Activated naive CD8-positive, alpha-beta T cell treated with anti-CD3 and anti-CD28 coated beads, Interleukin-2, amount 50 U/mL, for 24 hours (primary cell): Measurements from ENCODE around the gene TOX3.

Experiments used
- ATAC-seq: fragments of 150-1000 bp; cut with Tn5 transposase; one replicate; pipeline ENCODE4 v1.10.0; 2021
- DNase-seq: peaks from one replicate; pipeline ENCODE4 v3.0.0; 2021
- H3K27ac Mint-ChIP-seq: one replicate; pipeline ENCODE4 v1.8.0; 2021; ENCODE audit warnings: mild to moderate bottlenecking, mixed read lengths
- H3K27me3 Mint-ChIP-seq: one replicate; pipeline ENCODE4 v1.8.0; 2021; ENCODE audit warnings: mixed read lengths
- H3K36me3 Mint-ChIP-seq: one replicate; pipeline ENCODE4 v1.8.0; 2021; ENCODE audit warnings: low read depth, mixed read lengths
- H3K4me1 Mint-ChIP-seq: one replicate; pipeline ENCODE4 v1.8.0; 2021; ENCODE audit warnings: mixed read lengths
- H3K4me3 Mint-ChIP-seq: one replicate; pipeline ENCODE4 v1.8.0; 2021; ENCODE audit warnings: mild to moderate bottlenecking, moderate library complexity, mixed read lengths
- H3K9me3 Mint-ChIP-seq: one replicate; pipeline ENCODE4 v1.8.0; 2021; ENCODE audit warnings: mixed read lengths

Gene TOX3

GRCh38 chr16:52572656-52573055 is 25.7 kb upstream of the TOX3 start:
- no peak overlapping the region for H3K27ac Mint-ChIP-seq
- ATAC-seq (no peak), DNase-seq (no peak)
- no peaks in the 10 kb centered on the region for H3K9me3 Mint-ChIP-seq
- no peaks in the 10 kb centered on the region for H3K36me3 Mint-ChIP-seq
- H3K4me1 Mint-ChIP-seq: no peaks in the 10 kb centered on the region
- H3K4me3 Mint-ChIP-seq: no peak overlapping the region
- no peaks in the 10 kb centered on the region for H3K27me3 Mint-ChIP-seq

GRCh38 chr16:52570495-52571091 is 23.6 kb upstream of the TOX3 start:
- Mint-ChIP-seq H3K27ac (no peak overlapping the region), H3K9me3 (no peaks in the 10 kb centered on the region), H3K27me3 (no peaks in the 10 kb centered on the region), H3K36me3 (no peaks in the 10 kb centered on the region), H3K4me1 (no peaks in the 10 kb centered on the region), H3K4me3 (no peak overlapping the region)
- ATAC-seq (no peak), DNase-seq (no peak)

DNA sequence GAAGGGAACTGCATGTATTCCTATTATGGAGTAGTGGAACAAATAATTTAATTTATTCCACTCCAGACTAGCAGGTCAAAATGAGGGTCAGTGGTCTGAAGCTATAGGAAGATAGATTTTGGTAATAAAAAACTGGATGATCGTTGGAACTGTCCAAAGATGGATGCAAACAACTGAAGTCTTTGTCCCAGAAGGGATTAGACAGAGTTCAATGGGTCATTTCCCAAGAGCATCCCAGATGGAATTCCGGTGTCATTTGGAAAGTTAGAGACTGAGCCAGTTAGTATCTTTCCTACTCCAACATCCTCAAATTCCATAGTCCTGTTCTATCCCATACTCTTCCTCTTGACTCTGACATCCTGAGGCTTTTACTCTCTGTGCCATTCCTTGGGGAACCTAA is 22.8 kb upstream of the TOX3 start:
- Mint-ChIP-seq H3K9me3 (no peaks in the 10 kb centered on the region), H3K36me3 (no peaks in the 10 kb centered on the region), H3K27me3 (no peaks in the 10 kb centered on the region), H3K4me1 (no peaks in the 10 kb centered on the region), H3K27ac (no peak overlapping the region), H3K4me3 (no peak overlapping the region)
- ATAC-seq: no peak
- no peak for DNase-seq

DNA sequence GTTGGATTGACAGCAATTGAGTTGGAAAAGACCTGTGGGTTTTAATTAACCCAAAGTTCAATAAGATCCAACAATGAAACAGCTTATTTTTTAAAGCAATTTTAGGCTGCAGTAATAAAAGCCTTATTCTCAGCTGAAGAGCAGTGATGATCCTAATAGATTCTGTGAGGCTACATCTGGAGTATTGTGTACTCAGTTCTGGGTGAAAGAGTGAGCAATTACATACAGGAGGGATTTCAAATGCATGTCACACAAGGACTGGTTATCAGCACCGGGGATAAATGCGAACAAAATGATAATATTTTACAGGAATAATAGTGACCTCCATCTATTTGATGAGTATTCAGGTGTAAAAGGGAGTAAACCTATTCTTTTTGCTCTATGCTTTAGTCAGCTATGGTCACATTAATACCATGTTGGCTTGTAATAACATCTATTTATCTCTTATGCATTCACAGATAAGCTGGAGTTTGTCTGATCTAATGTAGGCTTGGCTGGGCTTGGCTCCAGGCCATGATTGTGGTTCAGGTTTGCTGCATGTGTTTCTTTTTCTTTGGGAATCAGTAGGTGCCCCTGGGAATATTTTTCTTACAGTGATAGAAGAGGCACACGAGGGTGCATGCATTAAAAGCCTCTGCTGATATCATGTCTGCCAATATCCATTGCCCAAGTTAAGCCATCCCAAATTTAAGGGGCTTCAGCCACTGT is 22.2 kb upstream of the TOX3 start:
- H3K4me1 Mint-ChIP-seq: no peaks in the 10 kb centered on the region
- no peaks in the 10 kb centered on the region for H3K27me3 Mint-ChIP-seq
- no peak for ATAC-seq
- DNase-seq: no peak
- no peaks in the 10 kb centered on the region for H3K36me3 Mint-ChIP-seq
- H3K4me3 Mint-ChIP-seq: no peak overlapping the region
- H3K9me3 Mint-ChIP-seq: no peaks in the 10 kb centered on the region
- no peak overlapping the region for H3K27ac Mint-ChIP-seq

- no peak overlapping the region for H3K4me3 Mint-ChIP-seq
- H3K9me3 Mint-ChIP-seq: no peaks in the 10 kb centered on the region
- no peaks in the 10 kb centered on the region for H3K4me1 Mint-ChIP-seq
These were observed 21.6 kb upstream of the TOX3 start for GRCh38 chr16:52568495-52568894.

GRCh38 chr16:52567193-52567592 is 20.2 kb upstream of the TOX3 start:
- DNase-seq (no peak), ATAC-seq (no peak)
- H3K4me1 Mint-ChIP-seq: no peaks in the 10 kb centered on the region
- no peak overlapping the region for H3K27ac Mint-ChIP-seq
- H3K4me3 Mint-ChIP-seq: no peak overlapping the region
- H3K9me3 Mint-ChIP-seq: no peaks in the 10 kb centered on the region
- peaks cover 2% of the 10 kb centered on the region for H3K27me3 Mint-ChIP-seq
- no peaks in the 10 kb centered on the region for H3K36me3 Mint-ChIP-seq

More at GRCh38 chr16:52568495-52568894, 21.6 kb upstream of the TOX3 start:
- no peaks in the 10 kb centered on the region for H3K36me3 Mint-ChIP-seq
- DNase-seq: no peak
- no peak overlapping the region for H3K27ac Mint-ChIP-seq
- ATAC-seq: no peak
- peaks cover 2% of the 10 kb centered on the region for H3K27me3 Mint-ChIP-seq

- no peak overlapping the region for H3K4me3 Mint-ChIP-seq
These were observed 17.0 kb upstream of the TOX3 start for GRCh38 chr16:52563767-52564611.

DNA sequence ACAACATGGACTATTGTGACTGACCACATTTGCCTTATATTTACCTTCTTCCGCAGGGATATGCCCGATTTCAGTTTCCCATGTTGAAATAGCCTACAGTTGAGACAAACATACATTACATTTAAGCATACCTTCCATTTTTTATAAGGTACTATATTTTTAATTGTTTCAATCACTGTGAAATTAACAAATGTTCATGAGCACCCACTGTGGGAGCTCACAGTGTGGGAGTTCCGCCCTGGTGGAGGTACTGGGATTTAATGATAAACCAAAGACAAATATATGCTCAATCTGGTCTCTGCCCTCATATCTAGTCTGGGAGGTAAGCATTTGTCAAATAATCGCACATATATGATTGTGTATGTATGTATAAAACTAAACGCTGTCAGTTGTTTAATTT is 15.8 kb upstream of the TOX3 start:
- H3K4me1 Mint-ChIP-seq: no peaks in the 10 kb centered on the region
- H3K27me3 Mint-ChIP-seq: peaks cover 3% of the 10 kb centered on the region
- DNase-seq (no peak), ATAC-seq (no peak)
- H3K27ac Mint-ChIP-seq: no peak overlapping the region
- no peaks in the 10 kb centered on the region for H3K9me3 Mint-ChIP-seq
- H3K36me3 Mint-ChIP-seq: no peaks in the 10 kb centered on the region
- H3K4me3 Mint-ChIP-seq: no peak overlapping the region

More at GRCh38 chr16:52563767-52564611, 17.0 kb upstream of the TOX3 start:
- Mint-ChIP-seq H3K27ac (no peak overlapping the region), H3K4me1 (no peaks in the 10 kb centered on the region), H3K9me3 (no peaks in the 10 kb centered on the region), H3K36me3 (no peaks in the 10 kb centered on the region), H3K27me3 (peaks cover 3% of the 10 kb centered on the region)
- no peak for ATAC-seq
- no peak for DNase-seq

DNA sequence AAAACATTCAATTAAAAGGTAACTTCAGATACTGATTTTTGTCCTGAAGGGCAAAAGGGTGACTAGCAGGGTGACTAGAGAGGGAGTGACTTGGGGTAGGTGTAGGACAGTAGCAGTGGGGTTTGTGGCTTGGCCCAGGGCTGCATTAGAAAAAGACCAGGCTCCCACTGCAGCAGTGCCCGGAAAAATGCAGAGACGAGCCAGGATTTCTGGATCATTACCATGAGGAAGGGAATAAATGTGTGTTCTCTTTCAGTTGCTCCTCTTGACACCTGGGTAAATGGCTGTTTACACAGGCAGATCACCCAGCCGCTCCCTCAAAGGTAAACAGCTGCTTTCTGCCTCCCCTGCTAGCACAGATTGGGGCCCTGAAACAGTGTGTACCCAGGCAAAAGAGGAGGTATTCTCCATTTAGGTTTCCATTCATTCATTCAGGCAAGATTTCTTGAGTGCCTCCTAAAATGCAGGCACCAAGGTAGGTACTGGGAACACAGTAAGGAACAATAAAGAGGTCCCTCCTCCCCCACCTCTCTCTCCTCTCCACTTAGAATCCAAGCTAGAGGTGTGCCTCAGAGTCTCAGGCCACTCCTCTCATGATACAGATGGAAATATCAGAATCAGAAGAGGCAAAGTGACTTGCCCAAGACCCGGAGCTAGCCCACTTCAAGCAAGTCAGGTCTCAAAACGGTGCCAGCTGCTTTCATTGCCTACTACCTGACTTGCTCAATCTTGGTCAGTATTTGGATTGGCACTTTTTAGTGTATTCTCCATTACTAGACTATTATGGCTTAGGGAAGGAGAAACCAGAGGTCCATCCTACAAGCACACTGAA is 15.2 kb upstream of the TOX3 start:
- DNase-seq (no peak), ATAC-seq (no peak)
- H3K4me3 Mint-ChIP-seq: no peak overlapping the region
- no peaks in the 10 kb centered on the region for H3K9me3 Mint-ChIP-seq
- no peaks in the 10 kb centered on the region for H3K4me1 Mint-ChIP-seq
- H3K27ac Mint-ChIP-seq: no peak overlapping the region
- peaks cover 3% of the 10 kb centered on the region for H3K27me3 Mint-ChIP-seq
- H3K36me3 Mint-ChIP-seq: no peaks in the 10 kb centered on the region

DNA sequence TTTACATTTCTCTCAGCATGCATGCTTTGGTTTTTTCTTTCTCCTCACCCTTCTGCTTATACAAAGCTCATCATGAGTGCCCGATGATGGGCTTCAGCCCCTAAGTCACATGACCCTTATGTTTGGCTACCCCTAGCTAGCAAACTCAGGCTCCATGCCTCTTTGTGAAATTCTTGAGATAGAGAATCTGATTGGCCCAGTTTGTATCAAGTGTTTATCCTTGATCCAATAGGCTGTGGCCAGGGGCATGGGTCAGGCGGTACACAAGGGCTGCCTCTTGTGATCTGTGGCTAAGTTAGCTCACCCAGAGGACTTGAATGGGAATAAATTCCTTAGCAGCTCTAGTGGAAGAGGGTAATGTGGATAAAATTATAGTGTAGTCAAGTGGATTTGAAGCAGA is 11.5 kb upstream of the TOX3 start:
- Mint-ChIP-seq H3K4me3 (no peak overlapping the region), H3K27me3 (peaks cover 4% of the 10 kb centered on the region), H3K9me3 (peaks cover 6% of the 10 kb centered on the region), H3K4me1 (no peaks in the 10 kb centered on the region), H3K27ac (no peak overlapping the region), H3K36me3 (no peaks in the 10 kb centered on the region)
- ATAC-seq (no peak), DNase-seq (no peak)

GRCh38 chr16:52557236-52557635 is 10.3 kb upstream of the TOX3 start:
- peaks cover 6% of the 10 kb centered on the region for H3K9me3 Mint-ChIP-seq
- H3K4me3 Mint-ChIP-seq: no peak overlapping the region
- H3K4me1 Mint-ChIP-seq: no peaks in the 10 kb centered on the region
- H3K27me3 Mint-ChIP-seq: peaks cover 4% of the 10 kb centered on the region
- H3K27ac Mint-ChIP-seq: no peak overlapping the region
- DNase-seq: no peak
- no peaks in the 10 kb centered on the region for H3K36me3 Mint-ChIP-seq
- no peak for ATAC-seq

GRCh38 chr16:52556083-52556482 is 9.1 kb upstream of the TOX3 start:
- H3K27ac Mint-ChIP-seq: no peak overlapping the region
- peaks cover 6% of the 10 kb centered on the region for H3K9me3 Mint-ChIP-seq
- no peak for DNase-seq
- peaks cover 3% of the 10 kb centered on the region for H3K27me3 Mint-ChIP-seq
- no peaks in the 10 kb centered on the region for H3K36me3 Mint-ChIP-seq
- no peaks in the 10 kb centered on the region for H3K4me1 Mint-ChIP-seq
- ATAC-seq: no peak
- no peak overlapping the region for H3K4me3 Mint-ChIP-seq

DNA sequence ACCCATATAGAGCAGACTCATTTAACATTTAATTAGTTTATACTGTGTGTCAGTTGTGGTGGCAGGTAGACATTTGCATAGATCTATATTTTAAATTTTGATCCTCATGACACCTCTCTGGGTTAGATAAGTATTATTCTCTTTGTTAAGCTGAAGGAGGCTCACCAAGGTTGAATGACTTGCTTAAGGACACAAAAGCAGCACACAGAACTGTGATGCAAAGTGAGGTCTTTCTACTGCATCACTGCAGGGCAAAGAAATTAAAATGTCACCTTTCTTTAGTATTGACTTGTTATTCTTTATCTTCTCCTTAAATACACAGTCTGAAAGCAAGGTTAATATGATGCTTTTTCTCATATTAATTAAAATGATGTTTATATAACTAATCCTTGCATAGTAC is 8.6 kb upstream of the TOX3 start:
- H3K4me1 Mint-ChIP-seq: no peaks in the 10 kb centered on the region
- H3K4me3 Mint-ChIP-seq: no peak overlapping the region
- peaks cover 3% of the 10 kb centered on the region for H3K27me3 Mint-ChIP-seq
- DNase-seq (no peak), ATAC-seq (no peak)
- peaks cover 6% of the 10 kb centered on the region for H3K9me3 Mint-ChIP-seq
- H3K36me3 Mint-ChIP-seq: no peaks in the 10 kb centered on the region
- no peak overlapping the region for H3K27ac Mint-ChIP-seq

DNA sequence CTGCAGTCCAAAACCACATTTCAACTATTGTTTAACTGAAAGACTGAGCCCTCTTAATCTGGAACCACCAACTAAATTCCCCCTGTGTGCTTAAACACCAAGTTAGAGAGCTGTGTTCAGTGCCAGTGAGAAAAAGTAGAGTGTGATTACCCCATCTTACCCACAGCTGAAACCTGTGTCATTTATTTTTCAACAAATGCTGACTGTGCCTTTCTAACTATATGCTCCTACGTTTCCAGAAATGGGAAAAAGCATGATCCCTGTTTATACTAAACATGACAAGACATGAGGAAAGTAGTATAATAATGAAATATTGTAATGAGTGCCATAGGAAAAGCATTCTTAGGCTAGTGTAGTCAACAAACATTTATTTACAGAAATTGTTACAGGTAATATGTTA is 7.4 kb upstream of the TOX3 start:
- no peaks in the 10 kb centered on the region for H3K4me1 Mint-ChIP-seq
- no peaks in the 10 kb centered on the region for H3K36me3 Mint-ChIP-seq
- H3K27ac Mint-ChIP-seq: no peak overlapping the region
- H3K9me3 Mint-ChIP-seq: peaks cover 6% of the 10 kb centered on the region
- H3K27me3 Mint-ChIP-seq: peaks cover 7% of the 10 kb centered on the region
- H3K4me3 Mint-ChIP-seq: no peak overlapping the region
- DNase-seq (no peak), ATAC-seq (no peak)
